Endothelial cell of umbilical vein (primary cell): ENCODE results near the gene DTX4. TPM values are rescaled to one million over a fixed set of nuclear protein-coding genes. Genes with fewer than 3 reads are reported as not detected.

Experiments used
- BruUV-seq: library from RNA; stranded (reverse); fragments of 400-500 nt; replicated peaks from 2 replicates; lab custom pipeline; 2021; lab: Mats Ljungman, UMichigan
- CTCF ChIA-PET: fragments of 300-600, 350-600 bp; sonication (Branson Sonifier 250); formaldehyde crosslinking; loops from one replicate; lab custom pipeline; 2021; ENCODE audit warnings: antibody characterized with exemption, inconsistent platforms; lab: Charles Lee
- POLR2A ChIA-PET: fragments of 300-600, 350-600 bp; sonication (Branson Sonifier 250); formaldehyde crosslinking; loops from one replicate; lab custom pipeline; 2021; ENCODE audit warnings: antibody characterized with exemption, inconsistent platforms; lab: Charles Lee
- DNase-seq: peaks from one replicate; pipeline ENCODE4 v3.0.0-alpha.2; 2011; ENCODE audit warnings: low read depth, low spot score
- FAIRE-seq: peaks from 2 replicates; lab custom pipeline; 2011; peaks lifted over from hg19 to GRCh38; lab: Jason Lieb, UNC
- H2AFZ ChIP-seq: 2 replicates; pipeline ENCODE4 v1.6.0; 2012; ENCODE audit warnings: low read depth, low read length, control low read depth, inconsistent platforms
- H3K27ac ChIP-seq: 2 replicates; pipeline ENCODE4 v1.5.1; 2011; ENCODE audit warnings: low read depth, mild to moderate bottlenecking, control low read depth, low read length, moderate library complexity; ENCODE audit not compliant: insufficient read depth
- H3K27me3 ChIP-seq, 2 experiments: 2 replicates each; pipeline versions ENCODE4 v1.6.0 to v1.6.1; 2011; ENCODE audit warnings: low read length in 2 of 2, mixed read lengths in 1 of 2; ENCODE audit not compliant: control insufficient read depth in 2 of 2, insufficient read depth in 2 of 2
- H3K36me3 ChIP-seq, 2 experiments: 2 replicates in 1 of 2; 3 replicates in 1 of 2; pipeline ENCODE4 v1.5.1; 2011; ENCODE audit warnings: low read length in 2 of 2, mild to moderate bottlenecking in 1 of 2, moderate library complexity in 1 of 2; ENCODE audit not compliant: control insufficient read depth in 2 of 2, insufficient read depth in 2 of 2; ENCODE audit errors: extremely low read depth in 1 of 2
- H3K4me1 ChIP-seq: 3 replicates; pipeline ENCODE4 v1.5.1; 2011; ENCODE audit warnings: mild to moderate bottlenecking, low read length; ENCODE audit not compliant: control insufficient read depth, insufficient read depth; ENCODE audit errors: extremely low read depth
- H3K4me2 ChIP-seq: 2 replicates; pipeline ENCODE4 v1.6.1; 2011; ENCODE audit warnings: low read length, control low read depth, mixed read lengths; ENCODE audit not compliant: insufficient read depth
- H3K4me3 ChIP-seq, 3 experiments: fragments of 200-600 bp in 1 of 3; sonication (generic), shearing (Covaris generic) in 1 of 3; replicated peaks in 1 of 3; 2 replicates each; pipeline ENCODE4 v1.5.1; 2011 to 2016; ENCODE audit warnings: control low read depth in 3 of 3, low read length in 3 of 3, mild to moderate bottlenecking in 2 of 3, inconsistent platforms in 1 of 3, low read depth in 1 of 3, moderate library complexity in 1 of 3; ENCODE audit not compliant: insufficient read depth in 1 of 3
- H3K79me2 ChIP-seq: 2 replicates; pipeline ENCODE4 v1.6.0; 2012; ENCODE audit warnings: low read length, inconsistent platforms; ENCODE audit not compliant: control insufficient read depth, insufficient read depth
- H3K9ac ChIP-seq: replicated peaks from 2 replicates; pipeline ENCODE3; 2011; ENCODE audit warnings: low read length, control low read depth; ENCODE audit not compliant: insufficient read depth; ENCODE audit errors: extremely low read depth
- H3K9me1 ChIP-seq: replicated peaks from 3 replicates; pipeline ENCODE4 v1.6.0; 2011; ENCODE audit warnings: mild to moderate bottlenecking, low read length; ENCODE audit not compliant: control insufficient read depth, insufficient read depth; ENCODE audit errors: extremely low read depth
- H3K9me3 ChIP-seq: replicated peaks from 2 replicates; pipeline ENCODE4 v1.5.1; 2012; ENCODE audit warnings: low read length, inconsistent platforms; ENCODE audit not compliant: control insufficient read depth, insufficient read depth
- H4K20me1 ChIP-seq: replicated peaks from 2 replicates; pipeline ENCODE3; 2011; ENCODE audit warnings: mild to moderate bottlenecking, low read length; ENCODE audit not compliant: control insufficient read depth, insufficient read depth; ENCODE audit errors: extremely low read depth
- EZH2 ChIP-seq: IDR thresholded peaks from 2 replicates; pipeline ENCODE4 v1.6.1; 2012; ENCODE audit warnings: borderline replicate concordance, low read depth, mild to moderate bottlenecking, moderate library complexity, low read length, inconsistent platforms; ENCODE audit not compliant: severe bottlenecking
- FOS ChIP-seq: IDR thresholded peaks from 2 replicates; pipeline ENCODE4 v1.6.1; 2011; ENCODE audit warnings: mild to moderate bottlenecking, low read length, moderate library complexity, borderline replicate concordance; ENCODE audit not compliant: insufficient read depth
- GATA2 ChIP-seq: IDR thresholded peaks from 2 replicates; pipeline ENCODE4 v1.7.0; 2011; ENCODE audit warnings: low read depth, mild to moderate bottlenecking, moderate library complexity, mixed read lengths, low read length; ENCODE audit not compliant: insufficient read length, insufficient read depth
- JUN ChIP-seq: IDR thresholded peaks from 2 replicates; pipeline ENCODE4 v1.6.1; 2011; ENCODE audit warnings: borderline replicate concordance, low read depth; ENCODE audit not compliant: insufficient read length, insufficient read depth
- MYC ChIP-seq: IDR thresholded peaks from one replicate; pipeline ENCODE4 v1.6.1; 2011; ENCODE audit warnings: mild to moderate bottlenecking, low read depth, low read length
- POLR2A ChIP-seq: IDR thresholded peaks from 2 replicates; pipeline ENCODE4 v1.6.1; 2012; ENCODE audit warnings: low read depth, mild to moderate bottlenecking, control low read depth, low read length
- POLR2AphosphoS5 ChIP-seq: IDR thresholded peaks from 2 replicates; pipeline ENCODE4 v1.6.1; 2012; ENCODE audit warnings: low read depth, mild to moderate bottlenecking, control low read depth, low read length, moderate library complexity; ENCODE audit not compliant: insufficient read depth
- dilution Hi-C: fragments of 300-500 bp; cut with MboI; formaldehyde crosslinking; loops from one replicate; pipeline ENCODE4 v1.15.0; 2019; ENCODE audit warnings: low sequenced_read_pairs; ENCODE audit not compliant: extremely low pct_ligation_motif_present
- intact Hi-C: fragments of 100-400 bp; cut with micrococcal nuclease; formaldehyde crosslinking; loops from one replicate; pipeline ENCODE4 v1.10.0; 2022
- polyA plus RNA-seq, 4 experiments: library from polyadenylated mRNA; depleted of rRNA in 3 of 4; stranded (reverse) in 3 of 4; unstranded in 1 of 4; fragments of >200 nt; gene quantifications; 2 replicates each; pipeline versions ENCODE4 v1.2.1 to v1.2.3, GENCODE V29; 2011 to 2012; ENCODE audit warnings: missing spikeins in 1 of 4
- total RNA-seq: library from RNA; stranded (reverse); gene quantifications from 2 replicates; pipeline ENCODE4 v1.2.3, GENCODE V29; 2021
- TF ChIP-seq, protein P1 (sequence below): IDR thresholded peaks from 2 replicates; pipeline ENCODE4 v1.6.1; 2011; ENCODE audit not compliant: insufficient read depth, insufficient read length
- TF ChIP-seq, protein P2 (sequence below), 2 donors: IDR thresholded peaks; 1 replicate in 1 of 2; 2 replicates in 1 of 2; pipeline ENCODE4 v1.5.1; 2011; ENCODE audit warnings: low read length in 2 of 2, mild to moderate bottlenecking in 2 of 2, moderate library complexity in 2 of 2, control low read depth in 1 of 2, inconsistent platforms in 1 of 2, low read depth in 1 of 2; ENCODE audit not compliant: insufficient read depth in 1 of 2; ENCODE audit errors: extremely low read depth in 1 of 2

The DTX4 gene
- total and polyA plus RNA-seq, 2 donors (not counting 3 experiments of a cell fraction or from before 2014, with no cell fraction given), result 0.08 to 0.91 TPM

DNA sequence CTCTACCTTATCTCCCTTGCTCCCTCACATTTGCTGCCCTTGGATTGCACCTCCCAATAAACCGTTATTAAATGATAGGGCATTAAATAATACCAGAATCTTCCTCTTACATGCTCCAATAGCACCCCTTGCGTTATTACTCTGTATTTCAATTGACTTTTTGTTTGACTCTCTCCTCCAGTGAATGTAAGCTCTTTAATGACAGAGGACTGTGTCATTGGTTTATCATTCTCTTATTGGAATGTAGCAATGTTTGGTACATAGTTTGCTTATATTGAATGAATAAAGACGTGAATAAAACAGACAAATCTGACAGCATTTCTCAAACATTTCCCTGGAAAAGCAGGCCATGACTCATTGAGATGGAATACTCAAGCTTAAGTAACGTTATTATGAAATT lies 49.5 kb downstream of the DTX4 start:
- H3K4me1 ChIP-seq, result no peaks in the 10 kb centered on the region
- POLR2A ChIA-PET, result no interaction called here
- H3K9me3 ChIP-seq, result no peaks in the 10 kb centered on the region
- H4K20me1 ChIP-seq, result no peaks in the 10 kb centered on the region
- H2AFZ ChIP-seq, result no peak overlapping the region
- no peaks in the 10 kb centered on the region for H3K27me3 ChIP-seq
- TF ChIP-seq FOS (no peak), POLR2A (no peak), JUN (no peak), MYC (no peak), EZH2 (no peak), POLR2AphosphoS5 (no peak), GATA2 (no peak)
- TF ChIP-seq, protein P1, sequence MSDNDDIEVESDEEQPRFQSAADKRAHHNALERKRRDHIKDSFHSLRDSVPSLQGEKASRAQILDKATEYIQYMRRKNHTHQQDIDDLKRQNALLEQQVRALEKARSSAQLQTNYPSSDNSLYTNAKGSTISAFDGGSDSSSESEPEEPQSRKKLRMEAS, result no peak
- TF ChIP-seq, protein P2, sequence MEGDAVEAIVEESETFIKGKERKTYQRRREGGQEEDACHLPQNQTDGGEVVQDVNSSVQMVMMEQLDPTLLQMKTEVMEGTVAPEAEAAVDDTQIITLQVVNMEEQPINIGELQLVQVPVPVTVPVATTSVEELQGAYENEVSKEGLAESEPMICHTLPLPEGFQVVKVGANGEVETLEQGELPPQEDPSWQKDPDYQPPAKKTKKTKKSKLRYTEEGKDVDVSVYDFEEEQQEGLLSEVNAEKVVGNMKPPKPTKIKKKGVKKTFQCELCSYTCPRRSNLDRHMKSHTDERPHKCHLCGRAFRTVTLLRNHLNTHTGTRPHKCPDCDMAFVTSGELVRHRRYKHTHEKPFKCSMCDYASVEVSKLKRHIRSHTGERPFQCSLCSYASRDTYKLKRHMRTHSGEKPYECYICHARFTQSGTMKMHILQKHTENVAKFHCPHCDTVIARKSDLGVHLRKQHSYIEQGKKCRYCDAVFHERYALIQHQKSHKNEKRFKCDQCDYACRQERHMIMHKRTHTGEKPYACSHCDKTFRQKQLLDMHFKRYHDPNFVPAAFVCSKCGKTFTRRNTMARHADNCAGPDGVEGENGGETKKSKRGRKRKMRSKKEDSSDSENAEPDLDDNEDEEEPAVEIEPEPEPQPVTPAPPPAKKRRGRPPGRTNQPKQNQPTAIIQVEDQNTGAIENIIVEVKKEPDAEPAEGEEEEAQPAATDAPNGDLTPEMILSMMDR (IDR thresholded peaks at IDR 0.05; ENCODE audit: extremely low read depth in 1 of 2, insufficient read depth in 1 of 2, low read depth in 1 of 2, low read length in 2 of 2), result no peak
- no peaks in the 10 kb centered on the region for H3K9me1 ChIP-seq
- dilution Hi-C loops (no loop called here), intact Hi-C loops (no loop called here)
- CTCF ChIA-PET, result interaction anchor here (1.0 kb wide), 1 partner anchor 72 kb away, joined by 3 read pairs; no protein-coding TSS in a partner anchor
- H3K4me2 ChIP-seq, result no peak overlapping the region
- FAIRE-seq (no peak), DNase-seq (no peak)
- no peaks in the 10 kb centered on the region for H3K36me3 ChIP-seq
- no peak overlapping the region for H3K9ac ChIP-seq
- H3K27ac ChIP-seq, result no peak overlapping the region
- H3K79me2 ChIP-seq, result no peaks in the 10 kb centered on the region
- no peak overlapping the region for H3K4me3 ChIP-seq
- no TSS peak for BruUV-seq
